K562 (cell line): ENCODE data around the gene PGM5. TPM values are rescaled to one million over a fixed set of nuclear protein-coding genes. Genes with fewer than 3 reads are reported as not detected.

Experiments used
- ATAC-seq: fragments of 200-7000 bp; cut with Tn5 transposase; 3 replicates; pipeline ENCODE4 v1.9.1; 2020; ENCODE audit warnings: moderate library complexity
- BruUV-seq: library from RNA; stranded (reverse); fragments of 400-500 nt; replicated peaks from 2 replicates; lab custom pipeline; 2021; lab: Mats Ljungman, UMichigan
- CTCF ChIA-PET: fragments of 300-600 bp; formaldehyde crosslinking; extraction: SDS; loops from one replicate; lab custom pipeline; 2021; ENCODE audit warnings: low intra/inter-chr PET ratio; lab: Yijun Ruan, JAX
- POLR2A ChIA-PET: fragments of 300-600, 350-650 bp; sonication (Branson Sonifier 250); formaldehyde crosslinking; extraction: SDS; loops from one replicate; lab custom pipeline; 2021; ENCODE audit warnings: antibody characterized with exemption, inconsistent platforms; lab: Yijun Ruan, JAX
- DNase-seq, 4 experiments: peaks; one replicate each; pipeline versions ENCODE4 v3.0.0 to v3.0.0-alpha.2; 2011 to 2018; ENCODE audit warnings: low spot score in 3 of 4, mixed read lengths in 3 of 4; ENCODE audit errors: extremely low read depth in 1 of 4
- FAIRE-seq: peaks from 2 replicates; lab custom pipeline; 2011; peaks lifted over from hg19 to GRCh38; lab: Jason Lieb, UNC
- H2AFZ ChIP-seq: 2 replicates; pipeline ENCODE4 v1.6.0; 2011; ENCODE audit warnings: low read depth, low read length, control low read depth, inconsistent platforms
- H3K27ac ChIP-seq: fragments of 200-600 bp; 3 replicates; pipeline ENCODE4 v1.8.0; 2011; ENCODE audit warnings: low read depth, mild to moderate bottlenecking, control low read depth, inconsistent platforms, low read length, moderate library complexity, mixed read lengths; ENCODE audit errors: extremely low read depth
- H3K27me3 ChIP-seq, 2 experiments: fragments of 300-600 bp in 1 of 2; 2 replicates in 1 of 2; 3 replicates in 1 of 2; pipeline versions ENCODE4 v1.6.0 to v1.8.0; 2011; ENCODE audit warnings: inconsistent platforms in 2 of 2, low read length in 2 of 2, mild to moderate bottlenecking in 1 of 2, mixed read lengths in 1 of 2, moderate library complexity in 1 of 2; ENCODE audit not compliant: control insufficient read depth in 2 of 2, insufficient read depth in 2 of 2
- H3K36me3 ChIP-seq: fragments of 300-600 bp; 3 replicates; pipeline ENCODE4 v1.8.0; 2011; ENCODE audit warnings: mild to moderate bottlenecking, low read length, inconsistent platforms; ENCODE audit not compliant: control insufficient read depth, insufficient read depth
- H3K4me1 ChIP-seq, 2 experiments: fragments of 200-600 bp in 1 of 2; replicated peaks in 1 of 2; 2 replicates in 1 of 2; 3 replicates in 1 of 2; pipeline versions ENCODE4 v1.5.1 to v1.8.0; 2011; ENCODE audit warnings: inconsistent platforms in 2 of 2, low read length in 2 of 2, mild to moderate bottlenecking in 1 of 2, mixed read lengths in 1 of 2, moderate library complexity in 1 of 2; ENCODE audit not compliant: control insufficient read depth in 2 of 2, insufficient read depth in 2 of 2
- H3K4me2 ChIP-seq: 2 replicates; pipeline ENCODE4 v1.6.1; 2011; ENCODE audit warnings: low read length, control low read depth, inconsistent platforms, mixed read lengths; ENCODE audit not compliant: insufficient read depth
- H3K4me3 ChIP-seq: fragments of 200-600 bp; sonication (generic), shearing (Covaris generic); 2 replicates; pipeline ENCODE4 v1.5.1; 2016; ENCODE audit warnings: control low read depth, inconsistent platforms
- H3K79me2 ChIP-seq: fragments of 200-600 bp; 3 replicates; pipeline ENCODE4 v1.8.0; 2011; ENCODE audit warnings: low read length, inconsistent platforms; ENCODE audit not compliant: control insufficient read depth, insufficient read depth
- H3K9ac ChIP-seq, 2 experiments: 2 replicates each; pipeline versions ENCODE4 v1.6.0 to v1.6.1; 2011; ENCODE audit warnings: low read depth in 2 of 2, low read length in 2 of 2, control low read depth in 1 of 2, inconsistent platforms in 1 of 2, mild to moderate bottlenecking in 1 of 2, mixed read lengths in 1 of 2; ENCODE audit not compliant: insufficient read depth in 1 of 2
- H3K9me1 ChIP-seq: one replicate; pipeline ENCODE4 v1.6.0; 2011; ENCODE audit warnings: inconsistent platforms, mild to moderate bottlenecking, low read length, moderate library complexity; ENCODE audit not compliant: control insufficient read depth, insufficient read depth
- H3K9me3 ChIP-seq: replicated peaks from 2 replicates; pipeline ENCODE4 v1.5.1; 2011; ENCODE audit warnings: low read depth, low read length, inconsistent platforms; ENCODE audit not compliant: control insufficient read depth, insufficient read depth
- H4K20me1 ChIP-seq: replicated peaks from 2 replicates; pipeline ENCODE4 v1.6.1; 2011; ENCODE audit warnings: low read length, inconsistent platforms, mixed read lengths; ENCODE audit not compliant: control insufficient read depth, insufficient read depth
- BCL6 ChIP-seq: fragments of 250-450 bp; sonication (Bioruptor Pico); IDR thresholded peaks from 2 replicates; pipeline ENCODE4 v1.4.0; 2020
- FOXK1 ChIP-seq: sonication (generic); formaldehyde crosslinking; IDR thresholded peaks from 2 replicates; pipeline ENCODE4 v1.8.0; 2022; ENCODE audit warnings: missing genetic modification reagents, mild to moderate bottlenecking, borderline replicate concordance
- GATAD2B ChIP-seq: fragments of 450-650 bp; IDR thresholded peaks from 2 replicates; pipeline ENCODE4 v1.6.1; 2017; ENCODE audit warnings: mild to moderate bottlenecking, borderline replicate concordance
- GTF2A2 ChIP-seq: IDR thresholded peaks from 2 replicates; pipeline ENCODE4 v1.6.1; 2016; ENCODE audit warnings: mild to moderate bottlenecking, missing genetic modification characterization, missing compliant biosample characterization
- HDAC8 ChIP-seq: fragments of 450-650 bp; IDR thresholded peaks from 2 replicates; pipeline ENCODE4 v1.6.1; 2016; ENCODE audit warnings: mild to moderate bottlenecking, missing genetic modification characterization, moderate library complexity, missing compliant biosample characterization
- HMGN3 ChIP-seq: IDR thresholded peaks from 2 replicates; pipeline ENCODE4 v1.6.1; 2011; ENCODE audit warnings: borderline replicate concordance, low read depth, mild to moderate bottlenecking, mixed read lengths, low read length; ENCODE audit not compliant: insufficient read length; ENCODE audit errors: extremely low read depth
- IFI16 ChIP-seq: fragments of 250-450 bp; sonication (Bioruptor Pico); IDR thresholded peaks from 2 replicates; pipeline ENCODE4 v2.1.2; 2022; ENCODE audit warnings: mild to moderate bottlenecking, inconsistent platforms
- KAT2B ChIP-seq: IDR thresholded peaks from one replicate; pipeline ENCODE4 v1.6.1; 2012; ENCODE audit warnings: low read depth, mild to moderate bottlenecking, control low read depth, inconsistent platforms, low read length, moderate library complexity
- MCM7 ChIP-seq, 2 experiments: fragments of 450-650 bp; IDR thresholded peaks; 2 replicates each; pipeline ENCODE4 v1.6.1; 2016 to 2018
- NONO ChIP-seq, 2 experiments: fragments of 200-400 bp in 1 of 2; fragments of 450-650 bp in 1 of 2; formaldehyde crosslinking in 1 of 2; IDR thresholded peaks; 2 replicates each; pipeline ENCODE4 v1.6.1; 2017; ENCODE audit warnings: low read depth in 2 of 2, mild to moderate bottlenecking in 2 of 2, moderate library complexity in 2 of 2, low read length in 1 of 2
- PHF21A ChIP-seq: fragments of 450-650 bp; IDR thresholded peaks from 2 replicates; pipeline ENCODE4 v1.6.1; 2017; ENCODE audit warnings: low read depth, borderline replicate concordance
- SMAD4 ChIP-seq: fragments of 250-450 bp; sonication (Bioruptor Pico); conservative IDR thresholded peaks from 2 replicates; pipeline ENCODE4 v1.8.0; 2021; ENCODE audit warnings: inconsistent platforms, mild to moderate bottlenecking, moderate library complexity
- TCFL5 ChIP-seq: fragments of 250-450 bp; sonication (Bioruptor Pico); conservative IDR thresholded peaks from 2 replicates; pipeline ENCODE4 v1.6.1; 2021; ENCODE audit warnings: mild to moderate bottlenecking, moderate library complexity, matching md5 sums
- U2AF1 ChIP-seq: fragments of 200-400 bp; formaldehyde crosslinking; optimal IDR thresholded peaks from 2 replicates; pipeline ENCODE3; 2017; ENCODE audit warnings: mild to moderate bottlenecking, low read depth, low read length, moderate library complexity
- ZC3H11A ChIP-seq: IDR thresholded peaks from 2 replicates; pipeline ENCODE4 v1.6.1; 2012; ENCODE audit warnings: low read depth, low read length, improper control_type of control experiment
- ZNF134 ChIP-seq: fragments of 250-450 bp; sonication (Bioruptor Pico); conservative IDR thresholded peaks from 2 replicates; pipeline ENCODE4 v1.4.0; 2020
- ZNF311 ChIP-seq: fragments of 250-450 bp; sonication (Bioruptor Pico); IDR thresholded peaks from 2 replicates; pipeline ENCODE4 v1.4.0; 2020; ENCODE audit warnings: mild to moderate bottlenecking, moderate library complexity
- WGBS: fragments of 100-300 bp; shearing (Covaris generic); methylation state at CpG from one replicate; pipeline ENCODE4 v1.1.6; 2016; ENCODE audit warnings: low coverage, mixed read lengths; ENCODE audit not compliant: insufficient coverage; ENCODE audit errors: missing lambda C conversion rate; 5-methylcytosine and 5-hydroxymethylcytosine counted together
- in situ Hi-C: fragments of 300-500 bp; cut with MboI; formaldehyde crosslinking; loops from 4 replicates; pipeline ENCODE4 v1.15.0; 2018; ENCODE audit warnings: inconsistent platforms, mixed read lengths
- intact Hi-C: fragments of 100-400 bp; cut with micrococcal nuclease; formaldehyde crosslinking; loops from 2 replicates; pipeline ENCODE4 v1.14.2; 2022
- polyA plus RNA-seq, 8 experiments: library from polyadenylated mRNA; depleted of rRNA in 4 of 8; stranded (reverse) in 5 of 8; unstranded in 3 of 8; fragments of >200 nt; fragmentation: Nextera tagmentation in 2 of 8; fragmentation: Illumina TruSeq in 1 of 8; extraction: Ambion mirVana in 2 of 8; extraction: Trizol in 1 of 8; gene quantifications; 2 replicates each; pipeline versions ENCODE4 v1.2.1 to v1.2.3, GENCODE V29; 2011 to 2014; ENCODE audit warnings: inconsistent platforms in 1 of 8, missing spikeins in 1 of 8
- total RNA-seq, 7 experiments: library from RNA; depleted of rRNA in 6 of 7; stranded (reverse); fragments of >200 nt in 6 of 7; fragmentation: Illumina TruSeq in 2 of 7; extraction: Trizol in 2 of 7; gene quantifications; 2 replicates each; pipeline versions ENCODE4 v1.2.1 to v1.2.3, GENCODE V29; 2011 to 2021; ENCODE audit warnings: low replicate concordance in 1 of 7
- TF ChIP-seq, protein P1 (sequence below): fragments of 250-450 bp; sonication (Bioruptor Pico); IDR thresholded peaks from 2 replicates; pipeline ENCODE4 v1.4.0; 2020; ENCODE audit warnings: mild to moderate bottlenecking

Gene PGM5
- total and polyA plus RNA-seq, 9 of the 15 experiments (the other 6 are each of a cell fraction or from before 2014, with no cell fraction given), result 0.03 to 0.24 (median 0.15) TPM; not detected in 1

DNA sequence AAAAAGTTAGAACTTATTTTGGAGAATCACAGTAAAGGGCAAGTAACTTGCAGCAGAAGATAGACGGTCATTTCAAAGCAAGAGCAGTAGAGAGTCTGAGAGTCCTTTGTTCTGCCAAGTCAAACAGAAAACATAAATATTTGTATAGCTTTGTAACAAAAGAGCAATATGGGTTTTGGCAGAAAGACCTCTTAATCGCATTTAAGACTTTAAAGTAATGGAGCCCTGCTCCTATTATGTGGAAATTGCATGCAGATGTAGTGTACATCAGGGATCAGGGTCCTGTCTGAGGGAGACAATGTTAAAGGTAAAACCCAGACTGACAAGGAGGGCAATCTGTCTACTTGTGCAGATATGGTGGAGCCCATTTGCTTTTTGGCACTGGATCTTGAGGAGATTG is 87.2 kb downstream of the PGM5 start:
- no peaks in the 10 kb centered on the region for H4K20me1 ChIP-seq
- no peaks in the 10 kb centered on the region for H3K9me1 ChIP-seq
- intact Hi-C loops, result no loop called here
- no peak overlapping the region for H3K27ac ChIP-seq
- H3K9me3 ChIP-seq, result no peaks in the 10 kb centered on the region
- BruUV-seq, result no TSS peak
- no peak overlapping the region for H2AFZ ChIP-seq
- H3K4me1 ChIP-seq, result no peaks in the 10 kb centered on the region
- 0% methylated on average over 2 of the region's 2 CpGs for WGBS
- FAIRE-seq (no peak), ATAC-seq (no peak)
- H3K27me3 ChIP-seq, result no peaks in the 10 kb centered on the region
- no peak overlapping the region for H3K9ac ChIP-seq
- TF ChIP-seq IFI16 (CRISPR knock-in tag), result no peak
- TF ChIP-seq FOXK1 (CRISPR knock-in tag), result no peak
- TF ChIP-seq, protein P1, sequence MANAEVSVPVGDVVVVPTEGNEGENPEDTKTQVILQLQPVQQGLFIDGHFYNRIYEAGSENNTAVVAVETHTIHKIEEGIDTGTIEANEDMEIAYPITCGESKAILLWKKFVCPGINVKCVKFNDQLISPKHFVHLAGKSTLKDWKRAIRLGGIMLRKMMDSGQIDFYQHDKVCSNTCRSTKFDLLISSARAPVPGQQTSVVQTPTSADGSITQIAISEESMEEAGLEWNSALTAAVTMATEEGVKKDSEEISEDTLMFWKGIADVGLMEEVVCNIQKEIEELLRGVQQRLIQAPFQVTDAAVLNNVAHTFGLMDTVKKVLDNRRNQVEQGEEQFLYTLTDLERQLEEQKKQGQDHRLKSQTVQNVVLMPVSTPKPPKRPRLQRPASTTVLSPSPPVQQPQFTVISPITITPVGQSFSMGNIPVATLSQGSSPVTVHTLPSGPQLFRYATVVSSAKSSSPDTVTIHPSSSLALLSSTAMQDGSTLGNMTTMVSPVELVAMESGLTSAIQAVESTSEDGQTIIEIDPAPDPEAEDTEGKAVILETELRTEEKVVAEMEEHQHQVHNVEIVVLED, result no peak
- no peak for TF ChIP-seq PHF21A
- no peak for TF ChIP-seq BCL6 (CRISPR knock-in tag)
- no peak for TF ChIP-seq HDAC8
- TF ChIP-seq MCM7 (IDR thresholded peaks at IDR 0.05), result no peak
- no peak for TF ChIP-seq KAT2B
- TF ChIP-seq ZC3H11A, result no peak
- TF ChIP-seq ZNF311, result no peak
- TF ChIP-seq TCFL5 (CRISPR knock-in tag), result no peak
- TF ChIP-seq U2AF1, result no peak
- TF ChIP-seq GTF2A2, result no peak
- TF ChIP-seq HMGN3, result no peak
- TF ChIP-seq SMAD4 (CRISPR knock-in tag), result no peak
- no peak for TF ChIP-seq GATAD2B
- TF ChIP-seq NONO (IDR thresholded peaks at IDR 0.05; ENCODE audit: low read depth in 2 of 2, low read length in 1 of 2), result no peak
- no peak for TF ChIP-seq ZNF134 (CRISPR knock-in tag)
- TF ChIP-seq, all 486 proteins: peak for 0
- H3K36me3 ChIP-seq, result no peaks in the 10 kb centered on the region
- no peak overlapping the region for H3K4me3 ChIP-seq
- in situ Hi-C loops, result no loop called here
- ChIA-PET CTCF (no interaction called here), POLR2A (no interaction called here)
- no peak for DNase-seq
- no peaks in the 10 kb centered on the region for H3K79me2 ChIP-seq
- H3K4me2 ChIP-seq, result no peak overlapping the region
